OCI-LY7 (cell line): ENCODE data around the gene TMEM38A.

Source experiments
- EZH2phosphoT487 ChIP-seq: fragments of 200-600 bp; sonication (generic); IDR thresholded peaks from 2 replicates; pipeline ENCODE4 v1.6.1; 2018; ENCODE audit warnings: low read depth, borderline replicate concordance, mild to moderate bottlenecking, mixed run types, antibody characterized with exemption, low read length, moderate library complexity, mixed read lengths
- TF ChIP-seq, protein P1 (sequence below): fragments of 200-600 bp; sonication (generic); conservative IDR thresholded peaks from 2 replicates; pipeline ENCODE4 v1.5.1; 2014; ENCODE audit warnings: mild to moderate bottlenecking, antibody characterized with exemption, low read length, moderate library complexity, mixed read lengths

DNA sequence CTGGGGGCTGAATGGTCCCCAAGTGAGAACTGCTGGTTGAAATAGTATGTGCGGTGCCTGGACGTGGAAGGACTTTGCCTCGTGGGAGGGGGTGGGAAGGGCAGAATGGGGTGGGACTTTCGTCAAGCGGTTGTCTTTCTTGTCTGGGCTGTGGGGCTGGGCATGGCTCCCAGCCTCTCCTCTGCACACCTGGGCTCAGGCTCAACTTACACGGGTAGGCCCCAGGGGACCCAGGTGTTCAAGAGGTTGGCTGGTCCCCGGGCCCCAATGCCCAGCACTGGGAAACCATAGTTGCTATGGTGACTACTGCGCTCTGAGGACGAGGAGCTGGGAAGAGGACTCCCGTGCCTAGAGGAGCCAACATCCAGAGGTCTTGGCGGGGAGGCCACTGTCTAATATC, 66.0 kb downstream of the TMEM38A start:
- TF ChIP-seq, protein P1, sequence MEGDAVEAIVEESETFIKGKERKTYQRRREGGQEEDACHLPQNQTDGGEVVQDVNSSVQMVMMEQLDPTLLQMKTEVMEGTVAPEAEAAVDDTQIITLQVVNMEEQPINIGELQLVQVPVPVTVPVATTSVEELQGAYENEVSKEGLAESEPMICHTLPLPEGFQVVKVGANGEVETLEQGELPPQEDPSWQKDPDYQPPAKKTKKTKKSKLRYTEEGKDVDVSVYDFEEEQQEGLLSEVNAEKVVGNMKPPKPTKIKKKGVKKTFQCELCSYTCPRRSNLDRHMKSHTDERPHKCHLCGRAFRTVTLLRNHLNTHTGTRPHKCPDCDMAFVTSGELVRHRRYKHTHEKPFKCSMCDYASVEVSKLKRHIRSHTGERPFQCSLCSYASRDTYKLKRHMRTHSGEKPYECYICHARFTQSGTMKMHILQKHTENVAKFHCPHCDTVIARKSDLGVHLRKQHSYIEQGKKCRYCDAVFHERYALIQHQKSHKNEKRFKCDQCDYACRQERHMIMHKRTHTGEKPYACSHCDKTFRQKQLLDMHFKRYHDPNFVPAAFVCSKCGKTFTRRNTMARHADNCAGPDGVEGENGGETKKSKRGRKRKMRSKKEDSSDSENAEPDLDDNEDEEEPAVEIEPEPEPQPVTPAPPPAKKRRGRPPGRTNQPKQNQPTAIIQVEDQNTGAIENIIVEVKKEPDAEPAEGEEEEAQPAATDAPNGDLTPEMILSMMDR = no peak
- TF ChIP-seq EZH2phosphoT487 = no peak
